ENCODE measurements around the gene TCEAL8. TPM values are rescaled to one million over a fixed set of nuclear protein-coding genes. Genes with fewer than 3 reads are reported as not detected.

TCEAL8 gene
- total and polyA plus RNA-seq, 10 of the 15 experiments (the other 5 are each of a cell fraction or from before 2014, with no cell fraction given) = 28.4 to 123 (median 58.7) TPM

DNA sequence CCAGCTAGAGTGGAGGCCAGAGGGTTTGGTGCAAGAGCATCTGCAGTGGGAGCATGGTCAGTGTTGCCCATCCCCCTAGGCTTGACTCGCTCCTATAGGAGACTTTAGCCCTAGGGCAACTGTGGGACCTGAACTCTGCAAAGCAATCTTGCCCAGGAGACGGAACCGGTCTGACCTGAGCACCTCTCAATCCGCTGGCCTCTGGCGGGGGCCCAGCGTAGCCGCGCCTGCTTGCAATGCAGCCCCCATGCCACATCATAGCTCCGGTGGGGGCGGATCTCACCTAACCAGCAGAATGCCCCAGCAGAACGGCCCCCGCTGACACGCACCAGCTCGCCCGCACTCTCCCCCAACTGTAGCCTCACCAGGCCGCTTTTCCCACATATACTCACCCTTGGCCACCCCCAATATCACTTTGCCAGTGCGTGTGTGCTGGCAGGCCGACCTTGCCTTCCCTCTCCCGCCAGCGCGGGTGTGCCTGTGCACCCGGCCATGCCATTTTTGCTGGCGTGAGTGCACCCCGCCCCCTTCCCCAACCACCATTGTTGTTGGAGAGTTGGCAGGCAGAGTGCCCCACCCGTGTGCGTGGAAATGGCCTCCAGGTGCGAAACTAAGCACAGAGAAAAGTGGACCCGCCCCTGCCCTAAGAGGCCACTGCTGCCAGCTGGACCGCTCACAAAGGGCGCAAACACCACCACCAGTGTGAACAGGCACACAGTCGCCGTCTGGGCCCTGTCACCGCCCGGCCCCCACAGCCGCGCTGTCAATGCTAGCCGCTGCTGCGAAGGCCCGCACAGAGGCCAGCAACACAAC, 34.2 kb downstream of the TCEAL8 start:
- no peak overlapping the region for H2AFZ ChIP-seq (ENCODE audit: control insufficient read depth, low read depth, low read length)
- no peaks in the 10 kb centered on the region for H3K79me2 ChIP-seq (ENCODE audit: control insufficient read depth, insufficient read depth, low read length)
- no peak overlapping the region for H3K4me3 ChIP-seq
- in situ Hi-C loops (cut with MboI) (no loop called here), intact Hi-C loops (cut with micrococcal nuclease; ENCODE audit: unreplicated experiment) (no loop called here)
- CTCF ChIA-PET = interaction anchor here (1.2 kb wide), 1 partner anchor 9 kb away, joined by 3 read pairs; no protein-coding TSS in a partner anchor
- no peaks in the 10 kb centered on the region for H4K20me1 ChIP-seq (ENCODE audit: control insufficient read depth, insufficient read depth)
- no peaks in the 10 kb centered on the region for H3K36me3 ChIP-seq (ENCODE audit: control insufficient read depth in 2 of 2, insufficient read depth in 2 of 2, low read length in 1 of 2)
- RAD21 ChIA-PET (ENCODE audit: unreplicated experiment) = no interaction called here
- H3K9ac ChIP-seq (ENCODE audit: control insufficient read depth, insufficient read depth, low read length) = no peak overlapping the region
- SMC1A ChIA-PET (ENCODE audit: uncharacterized antibody, unreplicated experiment) = no interaction called here
- no peak for TF ChIP-seq ZNF217 (IDR thresholded peaks at IDR 0.05)
- TF ChIP-seq, protein P1, sequence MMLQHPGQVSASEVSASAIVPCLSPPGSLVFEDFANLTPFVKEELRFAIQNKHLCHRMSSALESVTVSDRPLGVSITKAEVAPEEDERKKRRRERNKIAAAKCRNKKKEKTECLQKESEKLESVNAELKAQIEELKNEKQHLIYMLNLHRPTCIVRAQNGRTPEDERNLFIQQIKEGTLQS (IDR thresholded peaks at IDR 0.05; ENCODE audit: borderline replicate concordance, extremely low read depth, low read depth, low read length) = no peak
- TF ChIP-seq, protein P2, sequence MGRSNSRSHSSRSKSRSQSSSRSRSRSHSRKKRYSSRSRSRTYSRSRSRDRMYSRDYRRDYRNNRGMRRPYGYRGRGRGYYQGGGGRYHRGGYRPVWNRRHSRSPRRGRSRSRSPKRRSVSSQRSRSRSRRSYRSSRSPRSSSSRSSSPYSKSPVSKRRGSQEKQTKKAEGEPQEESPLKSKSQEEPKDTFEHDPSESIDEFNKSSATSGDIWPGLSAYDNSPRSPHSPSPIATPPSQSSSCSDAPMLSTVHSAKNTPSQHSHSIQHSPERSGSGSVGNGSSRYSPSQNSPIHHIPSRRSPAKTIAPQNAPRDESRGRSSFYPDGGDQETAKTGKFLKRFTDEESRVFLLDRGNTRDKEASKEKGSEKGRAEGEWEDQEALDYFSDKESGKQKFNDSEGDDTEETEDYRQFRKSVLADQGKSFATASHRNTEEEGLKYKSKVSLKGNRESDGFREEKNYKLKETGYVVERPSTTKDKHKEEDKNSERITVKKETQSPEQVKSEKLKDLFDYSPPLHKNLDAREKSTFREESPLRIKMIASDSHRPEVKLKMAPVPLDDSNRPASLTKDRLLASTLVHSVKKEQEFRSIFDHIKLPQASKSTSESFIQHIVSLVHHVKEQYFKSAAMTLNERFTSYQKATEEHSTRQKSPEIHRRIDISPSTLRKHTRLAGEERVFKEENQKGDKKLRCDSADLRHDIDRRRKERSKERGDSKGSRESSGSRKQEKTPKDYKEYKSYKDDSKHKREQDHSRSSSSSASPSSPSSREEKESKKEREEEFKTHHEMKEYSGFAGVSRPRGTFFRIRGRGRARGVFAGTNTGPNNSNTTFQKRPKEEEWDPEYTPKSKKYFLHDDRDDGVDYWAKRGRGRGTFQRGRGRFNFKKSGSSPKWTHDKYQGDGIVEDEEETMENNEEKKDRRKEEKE (IDR thresholded peaks at IDR 0.05) = no peak
- TF ChIP-seq NR2C1 (IDR thresholded peaks at IDR 0.05) = no peak
- no peak for TF ChIP-seq LARP7 (IDR thresholded peaks at IDR 0.05)
- no peak for TF ChIP-seq POLR2A (IDR thresholded peaks at IDR 0.05; ENCODE audit: low read depth, low read length)
- no peak for TF ChIP-seq POLR2AphosphoS5 (IDR thresholded peaks at IDR 0.05; ENCODE audit: low read length)
- no peak for TF ChIP-seq YY1 (IDR thresholded peaks at IDR 0.05; ENCODE audit: low read depth, low read length)
- no peak for TF ChIP-seq BRCA1 (IDR thresholded peaks at IDR 0.05; ENCODE audit: low read depth, low read length)
- no peak for TF ChIP-seq NRF1 (conservative IDR thresholded peaks at IDR 0.05; ENCODE audit: low read depth, low read length)
- no peak for TF ChIP-seq ZNF384 (IDR thresholded peaks at IDR 0.05; ENCODE audit: borderline replicate concordance, low read depth, low read length)
- TF ChIP-seq, protein P3, sequence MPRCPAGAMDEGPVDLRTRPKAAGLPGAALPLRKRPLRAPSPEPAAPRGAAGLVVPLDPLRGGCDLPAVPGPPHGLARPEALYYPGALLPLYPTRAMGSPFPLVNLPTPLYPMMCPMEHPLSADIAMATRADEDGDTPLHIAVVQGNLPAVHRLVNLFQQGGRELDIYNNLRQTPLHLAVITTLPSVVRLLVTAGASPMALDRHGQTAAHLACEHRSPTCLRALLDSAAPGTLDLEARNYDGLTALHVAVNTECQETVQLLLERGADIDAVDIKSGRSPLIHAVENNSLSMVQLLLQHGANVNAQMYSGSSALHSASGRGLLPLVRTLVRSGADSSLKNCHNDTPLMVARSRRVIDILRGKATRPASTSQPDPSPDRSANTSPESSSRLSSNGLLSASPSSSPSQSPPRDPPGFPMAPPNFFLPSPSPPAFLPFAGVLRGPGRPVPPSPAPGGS (IDR thresholded peaks at IDR 0.05; ENCODE audit: borderline replicate concordance, insufficient read depth, low read depth, low read length, poor library complexity, severe bottlenecking) = no peak
- TF ChIP-seq, protein P4, sequence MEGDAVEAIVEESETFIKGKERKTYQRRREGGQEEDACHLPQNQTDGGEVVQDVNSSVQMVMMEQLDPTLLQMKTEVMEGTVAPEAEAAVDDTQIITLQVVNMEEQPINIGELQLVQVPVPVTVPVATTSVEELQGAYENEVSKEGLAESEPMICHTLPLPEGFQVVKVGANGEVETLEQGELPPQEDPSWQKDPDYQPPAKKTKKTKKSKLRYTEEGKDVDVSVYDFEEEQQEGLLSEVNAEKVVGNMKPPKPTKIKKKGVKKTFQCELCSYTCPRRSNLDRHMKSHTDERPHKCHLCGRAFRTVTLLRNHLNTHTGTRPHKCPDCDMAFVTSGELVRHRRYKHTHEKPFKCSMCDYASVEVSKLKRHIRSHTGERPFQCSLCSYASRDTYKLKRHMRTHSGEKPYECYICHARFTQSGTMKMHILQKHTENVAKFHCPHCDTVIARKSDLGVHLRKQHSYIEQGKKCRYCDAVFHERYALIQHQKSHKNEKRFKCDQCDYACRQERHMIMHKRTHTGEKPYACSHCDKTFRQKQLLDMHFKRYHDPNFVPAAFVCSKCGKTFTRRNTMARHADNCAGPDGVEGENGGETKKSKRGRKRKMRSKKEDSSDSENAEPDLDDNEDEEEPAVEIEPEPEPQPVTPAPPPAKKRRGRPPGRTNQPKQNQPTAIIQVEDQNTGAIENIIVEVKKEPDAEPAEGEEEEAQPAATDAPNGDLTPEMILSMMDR (IDR thresholded peaks at IDR 0.05 in 2 of 3, conservative IDR thresholded peaks at IDR 0.05 in 1 of 3; ENCODE audit: control insufficient read depth in 2 of 3, extremely low read depth in 1 of 3, insufficient read depth in 1 of 3, low read depth in 3 of 3, low read length in 3 of 3) = no peak
- no peak for TF ChIP-seq GATAD2B (conservative IDR thresholded peaks at IDR 0.05; ENCODE audit: low read depth)
- no peak for TF ChIP-seq TCF7 (IDR thresholded peaks at IDR 0.05; ENCODE audit: borderline replicate concordance)
- TF ChIP-seq BHLHE40 (IDR thresholded peaks at IDR 0.05; ENCODE audit: borderline replicate concordance in 1 of 2, low read depth in 2 of 2, low read length in 1 of 2) = no peak
- no peak for TF ChIP-seq RCOR1 (conservative IDR thresholded peaks at IDR 0.05; ENCODE audit: low read depth, low read length)
- no peak overlapping the region for H3K27ac ChIP-seq (ENCODE audit: control insufficient read depth, insufficient read depth)
- no peak overlapping the region for H3K4me2 ChIP-seq (ENCODE audit: control insufficient read depth, insufficient read depth)
- no peaks in the 10 kb centered on the region for H3K4me1 ChIP-seq (ENCODE audit: control insufficient read depth, insufficient read depth, low read length)
- BruUV-seq (replicated peaks) = no TSS peak
- DNase-seq (ENCODE audit: low read depth, low spot score) = no peak
- 66% methylated on average over 39 of the region's 39 CpGs for WGBS (ENCODE audit: insufficient coverage, insufficient replicate concordance, low lambda C conversion rate, missing lambda C conversion rate)
- FAIRE-seq = no peak
- no peaks in the 10 kb centered on the region for H3K9me3 ChIP-seq (replicated peaks; ENCODE audit: control insufficient read depth, insufficient read depth, low read length)
- POLR2A ChIA-PET = no interaction called here
- ATAC-seq = no peak
- H3K27me3 ChIP-seq (replicated peaks in 1 of 2; ENCODE audit: control insufficient read depth in 2 of 2, insufficient read depth in 2 of 2, low read length in 1 of 2) = no peaks in the 10 kb centered on the region

Measured in GM12878 (cell line).